GM12878 (cell line): Measurements from ENCODE around the gene STAT4. TPM values are rescaled to one million over a fixed set of nuclear protein-coding genes. Genes with fewer than 3 reads are reported as not detected.

ENCODE experiments used
- ATAC-seq: fragments of 200-7000 bp; cut with Tn5 transposase; 3 replicates; pipeline ENCODE4 v1.9.1; 2020; ENCODE audit warnings: mild to moderate bottlenecking, moderate library complexity
- BruUV-seq: library from RNA; stranded (reverse); fragments of 400-500 nt; replicated peaks from 2 replicates; lab custom pipeline; 2021; lab: Mats Ljungman, UMichigan
- CTCF ChIA-PET: fragments of 300-600 bp; sonication (Branson Sonifier 250); formaldehyde crosslinking; extraction: SDS; loops from one replicate; lab custom pipeline; 2021; ENCODE audit warnings: inconsistent platforms; lab: Yijun Ruan, JAX
- POLR2A ChIA-PET: fragments of 350-600 bp; formaldehyde crosslinking; extraction: SDS; loops from one replicate; lab custom pipeline; 2021; ENCODE audit warnings: inconsistent platforms; lab: Charles Lee
- RAD21 ChIA-PET: fragments of 300-600 bp; sonication (Branson Sonifier 250); formaldehyde crosslinking; loops from one replicate; lab custom pipeline; 2023; ENCODE audit warnings: antibody characterized with exemption; ENCODE audit not compliant: unreplicated experiment; lab: Charles Lee
- SMC1A ChIA-PET: fragments of 300-600 bp; sonication (Branson Sonifier 250); formaldehyde crosslinking; loops from one replicate; lab custom pipeline; 2023; ENCODE audit not compliant: unreplicated experiment, uncharacterized antibody; lab: Charles Lee
- DNase-seq: peaks from one replicate; pipeline ENCODE4 v3.0.0-alpha.2; 2011; ENCODE audit warnings: low read depth, low spot score
- FAIRE-seq: peaks from 3 replicates; lab custom pipeline; 2011; peaks lifted over from hg19 to GRCh38; lab: Jason Lieb, UNC
- H2AFZ ChIP-seq: 2 replicates; pipeline ENCODE4 v1.6.0; 2011; ENCODE audit warnings: low read depth, low read length, control low read depth; ENCODE audit not compliant: control insufficient read depth
- H3K27ac ChIP-seq: 2 replicates; pipeline ENCODE4 v1.5.1; 2011; ENCODE audit warnings: control low read depth; ENCODE audit not compliant: control insufficient read depth, insufficient read depth
- H3K27me3 ChIP-seq, 2 experiments: replicated peaks in 1 of 2; 2 replicates each; pipeline versions ENCODE4 v1.6.0 to v1.6.1; 2011; ENCODE audit warnings: low read length in 1 of 2; ENCODE audit not compliant: control insufficient read depth in 2 of 2, insufficient read depth in 2 of 2
- H3K36me3 ChIP-seq, 2 experiments: 2 replicates each; pipeline ENCODE4 v1.5.1; 2011; ENCODE audit warnings: low read length in 1 of 2; ENCODE audit not compliant: control insufficient read depth in 2 of 2, insufficient read depth in 2 of 2
- H3K4me1 ChIP-seq: 2 replicates; pipeline ENCODE4 v1.6.1; 2011; ENCODE audit warnings: mild to moderate bottlenecking, low read length, moderate library complexity, mixed read lengths; ENCODE audit not compliant: control insufficient read depth, insufficient read depth
- H3K4me2 ChIP-seq: 2 replicates; pipeline ENCODE4 v1.6.0; 2011; ENCODE audit warnings: control low read depth; ENCODE audit not compliant: control insufficient read depth, insufficient read depth
- H3K4me3 ChIP-seq: fragments of 200-600 bp; sonication (generic); 2 replicates; pipeline ENCODE4 v1.5.1; 2016
- H3K79me2 ChIP-seq: 2 replicates; pipeline ENCODE4 v1.6.0; 2011; ENCODE audit warnings: low read length; ENCODE audit not compliant: control insufficient read depth, insufficient read depth
- H3K9ac ChIP-seq: 2 replicates; pipeline ENCODE4 v1.8.0; 2011; ENCODE audit warnings: low read length, control low read depth, mixed read lengths; ENCODE audit not compliant: control insufficient read depth, insufficient read depth
- H3K9me3 ChIP-seq: replicated peaks from 3 replicates; pipeline ENCODE4 v1.5.1; 2011; ENCODE audit warnings: mild to moderate bottlenecking, low read length; ENCODE audit not compliant: control insufficient read depth, insufficient read depth
- H4K20me1 ChIP-seq: 2 replicates; pipeline ENCODE4 v1.6.0; 2011; ENCODE audit not compliant: control insufficient read depth, insufficient read depth
- HDGF ChIP-seq: fragments of 450-650 bp; IDR thresholded peaks from 2 replicates; pipeline ENCODE4 v1.6.1; 2016; ENCODE audit warnings: antibody characterized with exemption
- WGBS: methylation state at CpG from one replicate; pipeline ENCODE4 v1.1.6; 2016; ENCODE audit warnings: low lambda C conversion rate; ENCODE audit not compliant: insufficient replicate concordance, insufficient coverage; ENCODE audit errors: missing lambda C conversion rate; 5-methylcytosine and 5-hydroxymethylcytosine counted together
- in situ Hi-C: fragments of 300-500 bp; cut with MboI; formaldehyde crosslinking; loops from 9 replicates; pipeline ENCODE4 v1.14.3; 2018; ENCODE audit warnings: mixed read lengths
- intact Hi-C: fragments of 100-400 bp; cut with micrococcal nuclease; formaldehyde crosslinking; loops from one replicate; pipeline ENCODE4 v1.14.2; 2022; ENCODE audit not compliant: unreplicated experiment
- polyA plus RNA-seq, 11 experiments: library from polyadenylated mRNA; depleted of rRNA in 4 of 11; unstranded in 6 of 11; stranded (reverse) in 5 of 11; fragments of >200 nt; fragmentation: Nextera tagmentation in 4 of 11; fragmentation: Illumina TruSeq in 1 of 11; extraction: Ambion mirVana in 4 of 11; extraction: Trizol in 1 of 11; gene quantifications; 1 replicate in 1 of 11; 2 replicates in 10 of 11; pipeline versions ENCODE4 v1.2.1 to v1.2.3, GENCODE V29; 2011 to 2016; ENCODE audit warnings: inconsistent platforms in 2 of 11, missing spikeins in 2 of 11, low read depth in 1 of 11
- total RNA-seq, 4 experiments: library from RNA; depleted of rRNA in 3 of 4; stranded (reverse); fragments of >200 nt in 3 of 4; fragmentation: Illumina TruSeq in 1 of 4; extraction: Trizol in 1 of 4; gene quantifications; 2 replicates each; pipeline versions ENCODE4 v1.2.1 to v1.2.3, GENCODE V29; 2013 to 2021
- TF ChIP-seq, protein P1 (sequence below): IDR thresholded peaks from 2 replicates; pipeline ENCODE4 v1.6.1; 2011; ENCODE audit warnings: low read depth, low read length, improper control_type of control experiment, borderline replicate concordance

Gene STAT4
- total and polyA plus RNA-seq, 10 of the 15 experiments (the other 5 are each of a cell fraction or from before 2014, with no cell fraction given), result 3.1 to 9.3 (median 7.1) TPM

DNA sequence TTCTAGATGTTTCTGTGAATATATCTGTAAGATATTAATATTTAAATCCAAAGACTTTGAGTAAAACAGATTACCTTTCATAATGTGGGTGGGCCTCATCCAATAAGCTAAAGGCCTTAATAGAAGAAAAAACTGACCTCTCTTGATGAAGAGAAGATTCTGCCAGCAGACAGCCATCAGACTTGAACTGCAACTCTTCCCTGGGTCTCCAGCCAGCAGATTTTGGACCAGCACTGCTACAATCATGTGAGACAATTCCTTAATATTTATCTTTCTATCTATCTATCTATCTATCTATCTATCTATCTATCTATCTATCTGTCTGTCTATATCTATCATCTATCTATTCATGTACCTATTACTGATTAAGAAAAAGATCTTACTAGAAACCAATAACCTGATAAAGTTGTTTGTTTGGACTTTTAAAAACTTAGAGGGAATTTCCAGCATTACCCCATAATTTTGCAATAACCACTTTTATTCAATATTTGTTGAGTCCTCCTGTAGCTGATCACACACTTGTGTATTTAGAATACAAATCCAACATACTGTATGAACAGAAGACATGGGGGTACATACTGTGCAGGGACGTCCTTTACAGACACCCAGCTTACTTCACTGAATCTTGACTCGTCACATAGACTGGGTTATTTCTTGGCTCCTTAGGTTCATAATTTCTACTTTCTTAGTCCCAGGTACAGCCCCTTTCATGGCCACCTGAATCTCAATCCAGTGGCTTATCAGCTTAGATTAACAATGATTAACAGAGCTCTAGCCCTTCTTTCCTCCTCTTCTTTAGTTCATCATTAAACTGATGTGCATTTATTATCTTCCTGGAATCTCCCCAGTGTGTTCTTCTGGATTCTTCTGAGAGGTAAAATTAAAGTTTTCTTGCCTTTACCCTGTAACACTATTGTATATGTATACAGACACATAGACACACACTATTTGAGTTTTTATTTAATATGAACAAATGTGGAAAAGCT is 27.2 kb upstream of the STAT4 start:
- BruUV-seq, result no TSS peak
- SMC1A ChIA-PET, result interaction anchor here (0.8 to 1.4 kb wide), 2 partner anchors 8 to 14 kb away, joined by 3 read pairs; no protein-coding TSS in a partner anchor

More for the DNA sequence above, 27.2 kb upstream of the STAT4 start:
- Histone ChIP-seq H3K9ac (no peak overlapping the region), H3K79me2 (no peaks in the 10 kb centered on the region), H3K9me3 (no peaks in the 10 kb centered on the region), H3K4me2 (no peak overlapping the region), H3K4me3 (no peak overlapping the region)
- no peak for TF ChIP-seq HDGF
- TF ChIP-seq, protein P1, sequence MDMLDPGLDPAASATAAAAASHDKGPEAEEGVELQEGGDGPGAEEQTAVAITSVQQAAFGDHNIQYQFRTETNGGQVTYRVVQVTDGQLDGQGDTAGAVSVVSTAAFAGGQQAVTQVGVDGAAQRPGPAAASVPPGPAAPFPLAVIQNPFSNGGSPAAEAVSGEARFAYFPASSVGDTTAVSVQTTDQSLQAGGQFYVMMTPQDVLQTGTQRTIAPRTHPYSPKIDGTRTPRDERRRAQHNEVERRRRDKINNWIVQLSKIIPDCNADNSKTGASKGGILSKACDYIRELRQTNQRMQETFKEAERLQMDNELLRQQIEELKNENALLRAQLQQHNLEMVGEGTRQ, result no peak
- TF ChIP-seq, all 136 proteins: peak for 0
- ChIA-PET POLR2A (no interaction called here), RAD21 (interaction anchor here (1.3 to 1.8 kb wide), 2 partner anchors 126 kb away, joined by 3 to 5 read pairs; no protein-coding TSS in a partner anchor), CTCF (interaction anchor here (1.0 to 3.9 kb wide), 2 partner anchors 12 to 126 kb away, joined by 3 to 11 read pairs; no protein-coding TSS in a partner anchor)
- ATAC-seq, result no peak
- H3K27me3 ChIP-seq, result 0 out of 4 replicates have a peak, but pooled peaks cover 0 to 2% of the 10 kb centered on the region in 2 experiments
- intact Hi-C loops (no loop called here), in situ Hi-C loops (no loop called here)
- H3K27ac ChIP-seq, result no peak overlapping the region
- no peak for DNase-seq
- no peak overlapping the region for H2AFZ ChIP-seq
- peaks cover 14% of the 10 kb centered on the region; the same call in 1 of the 2 replicates for H3K4me1 ChIP-seq
- no peak for FAIRE-seq
- H4K20me1 ChIP-seq, result no peaks in the 10 kb centered on the region
- H3K36me3 ChIP-seq, result no peaks in the 10 kb centered on the region
- WGBS, result 26% methylated on average over 2 of the region's 2 CpGs
